Measurements from ENCODE around the gene HOGA1. TPM values are rescaled to one million over a fixed set of nuclear protein-coding genes. Genes with fewer than 3 reads are reported as not detected.

Gene HOGA1
- total RNA-seq = not detected

GRCh38 chr10:97584060-97584797, at the start of gene HOGA1:
Gene HOGA1 (plus strand): TSS chr10:97584389. CDS start chr10:97584704, 315 bp downstream.
- Mint-ChIP-seq H3K27ac (no peak within 1 kb of the TSS), H3K27me3 (no peaks in the 10 kb centered on the region), H3K9me3 (no peaks in the 10 kb centered on the region), H3K36me3 (ENCODE audit: low read depth) (no peaks in the 10 kb centered on the region), H3K4me3 (no peak within 1 kb of the TSS), H3K4me1 (no peaks in the 10 kb centered on the region)
- CTCF ChIA-PET = interaction anchor here (1.0 to 1.5 kb wide), 6 partner anchors 9 to 160 kb away, joined by 3 to 8 read pairs (median 3); partner anchors contain the start of gene ANKRD2
- DNase-seq = no peak
- POLR2A ChIA-PET = no interaction called here

- ChIA-PET POLR2A (no interaction called here), CTCF (interaction anchor here (0.7 to 2.6 kb wide), 10 partner anchors 11 to 57 kb away, joined by 3 to 13 read pairs (median 3); no protein-coding TSS in a partner anchor)
- Mint-ChIP-seq H3K36me3 (ENCODE audit: low read depth) (no peaks in the 10 kb centered on the region), H3K27me3 (no peaks in the 10 kb centered on the region), H3K27ac (no peak overlapping the region), H3K4me3 (no peak overlapping the region), H3K9me3 (no peaks in the 10 kb centered on the region), H3K4me1 (no peaks in the 10 kb centered on the region)
- DNase-seq = peak; percentile 24
Measured at GRCh38 chr10:97534746-97535367, 49.3 kb upstream of the HOGA1 start.

DNA sequence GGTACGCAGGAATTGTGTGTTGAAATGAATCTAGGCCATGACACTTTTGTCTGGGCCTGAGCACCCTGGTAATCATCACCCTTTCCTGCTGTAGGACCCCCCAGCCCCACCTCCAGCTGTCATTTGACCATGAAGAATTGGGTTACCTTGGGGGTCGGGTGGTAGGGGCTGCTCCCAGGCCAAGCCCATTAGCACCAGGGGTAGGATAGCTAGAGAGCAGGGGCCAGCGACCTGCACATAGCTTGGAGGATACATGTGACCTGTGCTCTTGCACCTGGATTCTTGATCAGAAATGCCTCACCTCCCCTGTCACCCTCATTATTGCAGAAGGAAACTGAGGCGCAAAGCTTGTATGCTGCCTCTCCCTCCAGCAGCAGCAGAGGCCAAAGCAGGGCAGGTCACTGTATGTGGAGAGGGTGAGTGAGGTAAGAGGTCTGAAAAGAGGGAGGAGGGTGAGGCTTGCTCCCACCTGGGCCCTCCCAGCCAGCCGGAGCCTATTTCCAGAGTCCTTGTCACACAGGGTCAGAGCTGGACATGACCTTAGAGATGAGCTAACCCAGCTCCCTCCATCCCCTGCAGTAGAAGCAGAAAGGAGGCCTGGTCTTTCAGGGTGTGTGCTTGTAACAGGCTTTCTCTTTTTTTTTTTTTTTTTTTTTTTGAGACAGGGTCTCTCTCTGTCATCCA, 46.9 kb upstream of the HOGA1 start:
- Mint-ChIP-seq H3K4me3 (no peak overlapping the region), H3K27ac (no peak overlapping the region), H3K36me3 (ENCODE audit: low read depth) (no peaks in the 10 kb centered on the region), H3K4me1 (peaks cover 5% of the 10 kb centered on the region), H3K27me3 (no peaks in the 10 kb centered on the region), H3K9me3 (no peaks in the 10 kb centered on the region)
- DNase-seq = no peak
- ChIA-PET CTCF (interaction anchor here (0.6 kb wide), 1 partner anchor 70 kb away, joined by 5 read pairs; no protein-coding TSS in a partner anchor), POLR2A (no interaction called here)

DNA sequence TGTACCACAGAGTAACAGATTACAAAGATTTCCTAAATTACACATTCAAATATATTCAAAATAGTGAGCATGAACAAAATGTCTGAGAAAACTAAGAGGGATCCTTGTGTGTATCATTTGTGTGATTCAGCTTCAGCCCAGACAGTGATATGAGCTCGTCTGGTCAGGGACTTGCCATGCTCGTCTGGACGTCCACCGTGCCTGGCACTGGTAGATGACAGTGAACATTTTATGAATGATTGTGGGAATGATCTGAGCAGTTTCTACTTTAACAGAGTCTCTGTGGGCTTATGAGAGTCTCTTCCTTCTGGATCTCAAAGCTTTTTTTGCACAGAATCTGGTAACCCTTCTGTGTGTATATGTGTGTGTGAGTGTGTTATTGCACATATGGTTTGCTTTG, 45.8 kb upstream of the HOGA1 start:
- H3K4me3 Mint-ChIP-seq = no peak overlapping the region
- ChIA-PET POLR2A (interaction anchor here (0.6 kb wide), 1 partner anchor 613 kb away, joined by 3 read pairs; no protein-coding TSS in a partner anchor), CTCF (interaction anchor here (2.0 kb wide), 1 partner anchor 14 kb away, joined by 6 read pairs; no protein-coding TSS in a partner anchor)
- H3K27me3 Mint-ChIP-seq = no peaks in the 10 kb centered on the region
- DNase-seq = no peak
- no peaks in the 10 kb centered on the region for H3K9me3 Mint-ChIP-seq
- H3K27ac Mint-ChIP-seq = no peak overlapping the region
- peaks cover 14% of the 10 kb centered on the region for H3K4me1 Mint-ChIP-seq
- H3K36me3 Mint-ChIP-seq (ENCODE audit: low read depth) = no peaks in the 10 kb centered on the region

- Mint-ChIP-seq H3K4me3 (no peak overlapping the region), H3K36me3 (ENCODE audit: low read depth) (no peaks in the 10 kb centered on the region), H3K9me3 (no peaks in the 10 kb centered on the region), H3K27ac (no peak overlapping the region), H3K4me1 (peaks cover 18% of the 10 kb centered on the region), H3K27me3 (no peaks in the 10 kb centered on the region)
- ChIA-PET CTCF (interaction anchor here (0.7 to 2.0 kb wide), 3 partner anchors 13 to 73 kb away, joined by 3 to 6 read pairs (median 3); no protein-coding TSS in a partner anchor), POLR2A (interaction anchor here (0.6 kb wide), 1 partner anchor 614 kb away, joined by 3 read pairs; no protein-coding TSS in a partner anchor)
- DNase-seq = no peak
Measured at GRCh38 chr10:97538839-97539238, 45.4 kb upstream of the HOGA1 start.

GRCh38 chr10:97539523-97540200, 44.5 kb upstream of the HOGA1 start:
- H3K27me3 Mint-ChIP-seq = no peaks in the 10 kb centered on the region
- no peaks in the 10 kb centered on the region for H3K36me3 Mint-ChIP-seq (ENCODE audit: low read depth)
- H3K9me3 Mint-ChIP-seq = no peaks in the 10 kb centered on the region
- peaks cover 18% of the 10 kb centered on the region for H3K4me1 Mint-ChIP-seq
- ChIA-PET POLR2A (no interaction called here), CTCF (interaction anchor here (0.7 to 2.0 kb wide), 4 partner anchors 12 to 74 kb away, joined by 3 to 6 read pairs (median 4); no protein-coding TSS in a partner anchor)
- H3K4me3 Mint-ChIP-seq = no peak overlapping the region
- H3K27ac Mint-ChIP-seq = no peak overlapping the region
- no peak for DNase-seq

DNA sequence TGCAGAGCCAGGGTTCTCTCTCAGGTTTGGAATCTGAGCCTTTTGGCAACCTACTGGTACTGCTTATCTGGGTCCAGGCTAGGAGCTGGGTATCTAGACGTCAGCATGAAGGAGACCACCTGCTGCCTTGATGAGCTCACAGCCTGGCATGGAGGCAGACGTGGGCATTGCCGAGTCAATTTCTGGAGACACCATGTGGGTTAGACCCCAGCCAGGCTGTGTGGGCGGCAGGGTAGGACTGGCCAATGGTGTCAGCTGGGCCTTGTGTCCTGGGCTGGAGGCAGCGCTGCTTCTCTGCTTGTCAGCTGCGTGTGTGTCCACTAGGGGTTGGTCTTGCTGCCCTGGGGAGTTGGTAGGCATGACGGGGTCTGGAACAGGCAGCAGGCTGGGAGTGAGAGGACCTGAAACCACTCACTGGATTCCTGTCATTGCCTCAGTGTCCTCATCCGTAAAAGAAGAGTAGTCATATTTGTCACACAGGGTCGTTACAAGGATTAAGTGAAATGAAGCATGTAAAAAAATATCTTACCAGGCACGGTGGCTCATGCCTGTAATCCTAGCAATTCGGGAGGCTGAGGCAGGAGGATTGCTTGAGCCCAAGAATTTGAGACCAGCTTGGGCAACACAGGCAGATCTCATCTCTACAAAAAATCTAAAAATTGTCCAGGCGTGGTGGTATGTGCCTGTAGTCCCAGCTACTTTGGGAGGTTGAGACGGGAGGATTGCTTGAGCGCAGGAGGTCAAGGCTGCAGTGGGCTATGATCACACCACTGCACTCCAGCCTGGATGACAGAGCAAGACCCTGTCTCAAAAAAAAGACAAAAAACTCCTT, 43.3 kb upstream of the HOGA1 start:
- Mint-ChIP-seq H3K27ac (no peak overlapping the region), H3K36me3 (ENCODE audit: low read depth) (no peaks in the 10 kb centered on the region), H3K4me3 (no peak overlapping the region), H3K4me1 (peaks cover 18% of the 10 kb centered on the region), H3K27me3 (no peaks in the 10 kb centered on the region), H3K9me3 (no peaks in the 10 kb centered on the region)
- DNase-seq = no peak
- ChIA-PET POLR2A (no interaction called here), CTCF (interaction anchor here (0.6 to 2.0 kb wide), 3 partner anchors 11 to 91 kb away, joined by 3 to 6 read pairs (median 5); no protein-coding TSS in a partner anchor)

DNA sequence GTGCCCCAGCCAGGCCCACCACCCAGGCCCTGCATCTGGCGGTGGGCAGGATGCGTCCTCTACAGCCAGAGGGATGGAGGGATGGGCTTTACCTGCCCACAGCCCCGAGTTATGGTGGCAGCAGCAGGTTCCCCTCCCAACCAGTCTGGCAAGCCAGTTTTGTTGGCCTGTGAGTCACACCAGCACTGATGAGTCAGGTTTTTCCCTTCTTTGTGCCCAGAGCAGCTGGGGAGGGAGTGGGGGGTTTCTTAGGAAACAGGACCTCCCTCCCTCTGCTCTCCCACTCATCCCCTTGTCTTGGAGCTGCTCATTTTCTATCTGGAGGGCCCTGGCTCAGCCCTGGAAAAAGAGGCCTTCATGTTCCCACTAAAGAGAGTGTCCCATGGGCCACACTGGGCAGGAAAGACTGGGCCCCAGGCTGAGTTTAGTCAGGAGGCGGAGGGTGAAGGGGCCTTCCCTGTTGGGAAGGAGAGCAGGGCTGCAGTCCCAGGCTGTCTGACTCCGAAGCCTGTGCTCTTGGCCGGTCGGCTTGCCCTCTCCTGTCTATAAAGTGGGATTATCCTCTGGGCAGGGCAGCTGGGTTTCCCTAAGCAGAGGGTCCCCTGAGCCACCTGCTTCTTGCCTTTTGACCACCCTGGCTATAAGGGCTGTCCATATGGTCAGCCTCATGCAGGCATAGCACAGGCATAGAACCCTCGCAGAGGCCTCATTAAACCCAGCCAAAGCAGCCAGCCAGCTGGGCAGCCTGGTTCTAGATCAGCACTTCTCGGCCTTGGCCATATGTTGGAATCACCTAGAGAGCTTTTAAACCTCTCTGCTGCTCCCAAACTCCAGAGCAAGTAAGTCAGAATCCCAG, 41.8 kb upstream of the HOGA1 start:
- H3K27me3 Mint-ChIP-seq = no peaks in the 10 kb centered on the region
- H3K9me3 Mint-ChIP-seq = no peaks in the 10 kb centered on the region
- no peak for DNase-seq
- no peak overlapping the region for H3K4me3 Mint-ChIP-seq
- peaks cover 18% of the 10 kb centered on the region for H3K4me1 Mint-ChIP-seq
- no peaks in the 10 kb centered on the region for H3K36me3 Mint-ChIP-seq (ENCODE audit: low read depth)
- CTCF ChIA-PET = interaction anchor here (2.2 kb wide), 1 partner anchor 12 kb away, joined by 8 read pairs; no protein-coding TSS in a partner anchor
- POLR2A ChIA-PET = no interaction called here
- H3K27ac Mint-ChIP-seq = peak overlapping the region; percentile 31

GRCh38 chr10:97543025-97543546, 41.1 kb upstream of the HOGA1 start:
- DNase-seq = peak; percentile 24

DNA sequence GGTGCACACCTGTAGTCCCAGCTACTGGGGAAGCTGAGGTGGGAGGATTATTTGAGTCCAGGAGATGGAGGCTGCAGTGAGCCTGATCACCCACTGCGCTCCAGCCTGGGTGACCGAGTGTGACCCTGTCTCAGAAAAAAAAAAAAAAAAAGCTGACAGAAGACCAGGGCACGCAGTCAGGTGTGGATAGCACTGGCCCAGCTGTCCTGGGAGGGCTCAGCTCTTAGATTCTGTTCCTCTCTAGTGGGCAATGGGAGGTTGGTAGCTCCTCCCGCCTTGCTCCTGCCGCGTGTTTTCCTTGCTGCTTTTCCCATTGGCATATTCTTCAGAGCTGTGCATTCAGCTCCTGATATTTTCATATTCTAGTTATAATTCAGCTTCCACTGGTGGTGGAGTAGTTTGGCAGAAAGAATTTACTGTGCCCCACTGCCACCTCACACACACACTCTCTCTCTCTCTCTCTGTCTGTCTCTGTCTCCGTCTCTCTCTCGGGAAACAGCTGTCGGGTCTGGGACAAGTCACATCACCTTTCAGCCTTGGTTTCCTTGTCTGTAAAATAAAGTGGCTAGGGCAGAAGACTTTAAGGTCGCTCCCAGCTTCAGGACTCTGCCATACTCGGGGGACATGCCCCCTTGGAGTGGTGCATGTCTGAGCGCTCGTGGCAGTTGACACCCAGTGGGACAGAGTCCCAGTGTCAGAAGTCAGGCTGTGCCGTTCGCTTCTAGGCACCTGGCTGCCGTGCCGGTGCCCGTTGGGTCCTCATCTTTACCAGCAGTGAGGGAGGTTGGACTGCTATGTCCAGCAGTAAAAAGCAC, 37.5 kb upstream of the HOGA1 start:
- H3K27ac Mint-ChIP-seq = no peak overlapping the region

More at GRCh38 chr10:97543025-97543546, 41.1 kb upstream of the HOGA1 start:
- ChIA-PET POLR2A (no interaction called here), CTCF (interaction anchor here (2.2 kb wide), 1 partner anchor 11 kb away, joined by 8 read pairs; no protein-coding TSS in a partner anchor)
- no peaks in the 10 kb centered on the region for H3K36me3 Mint-ChIP-seq (ENCODE audit: low read depth)
- no peaks in the 10 kb centered on the region for H3K9me3 Mint-ChIP-seq
- no peak overlapping the region for H3K4me3 Mint-ChIP-seq
- no peaks in the 10 kb centered on the region for H3K27me3 Mint-ChIP-seq
- peaks cover 18% of the 10 kb centered on the region for H3K4me1 Mint-ChIP-seq
- H3K27ac Mint-ChIP-seq = peak overlapping the region; percentile 61

More for the DNA sequence above, 37.5 kb upstream of the HOGA1 start:
- Mint-ChIP-seq H3K4me3 (no peak overlapping the region), H3K36me3 (ENCODE audit: low read depth) (no peaks in the 10 kb centered on the region), H3K4me1 (peaks cover 18% of the 10 kb centered on the region), H3K27me3 (no peaks in the 10 kb centered on the region), H3K9me3 (no peaks in the 10 kb centered on the region)
- POLR2A ChIA-PET = no interaction called here
- CTCF ChIA-PET = interaction anchor here (0.7 to 1.2 kb wide), 4 partner anchors 11 to 47 kb away, joined by 3 to 4 read pairs (median 4); no protein-coding TSS in a partner anchor
- no peak for DNase-seq

All from activated CD4-positive, alpha-beta T cell treated with anti-CD3 and anti-CD28 coated beads, Interleukin-2, amount 10 ng/mL, durations not matched to agents 7 days and 5 days (primary cell).